Jurkat, Clone E6-1 (cell line): Measurements from ENCODE around the gene TAS1R1. TPM values are rescaled to one million over a fixed set of nuclear protein-coding genes. Genes with fewer than 3 reads are reported as not detected.
A peak's percentile ranks its signal among the peaks of the same experiment; 100 is the strongest.

Source experiments
- DNase-seq: peaks from one replicate; pipeline ENCODE4 v3.0.0-alpha.2; 2011; ENCODE audit warnings: low read depth, low spot score
- H3K4me3 ChIP-seq: 2 replicates; pipeline ENCODE4 v1.5.1; 2011; ENCODE audit warnings: mild to moderate bottlenecking, low read length, control low read depth, moderate library complexity
- polyA plus RNA-seq: library from polyadenylated mRNA; unstranded; fragments of >200 nt; gene quantifications from one replicate; pipeline ENCODE4 v1.2.1, GENCODE V29; 2012; ENCODE audit warnings: missing spikeins; ENCODE audit not compliant: insufficient read length, insufficient read depth

Gene TAS1R1
- polyA plus RNA-seq, result not detected

DNA sequence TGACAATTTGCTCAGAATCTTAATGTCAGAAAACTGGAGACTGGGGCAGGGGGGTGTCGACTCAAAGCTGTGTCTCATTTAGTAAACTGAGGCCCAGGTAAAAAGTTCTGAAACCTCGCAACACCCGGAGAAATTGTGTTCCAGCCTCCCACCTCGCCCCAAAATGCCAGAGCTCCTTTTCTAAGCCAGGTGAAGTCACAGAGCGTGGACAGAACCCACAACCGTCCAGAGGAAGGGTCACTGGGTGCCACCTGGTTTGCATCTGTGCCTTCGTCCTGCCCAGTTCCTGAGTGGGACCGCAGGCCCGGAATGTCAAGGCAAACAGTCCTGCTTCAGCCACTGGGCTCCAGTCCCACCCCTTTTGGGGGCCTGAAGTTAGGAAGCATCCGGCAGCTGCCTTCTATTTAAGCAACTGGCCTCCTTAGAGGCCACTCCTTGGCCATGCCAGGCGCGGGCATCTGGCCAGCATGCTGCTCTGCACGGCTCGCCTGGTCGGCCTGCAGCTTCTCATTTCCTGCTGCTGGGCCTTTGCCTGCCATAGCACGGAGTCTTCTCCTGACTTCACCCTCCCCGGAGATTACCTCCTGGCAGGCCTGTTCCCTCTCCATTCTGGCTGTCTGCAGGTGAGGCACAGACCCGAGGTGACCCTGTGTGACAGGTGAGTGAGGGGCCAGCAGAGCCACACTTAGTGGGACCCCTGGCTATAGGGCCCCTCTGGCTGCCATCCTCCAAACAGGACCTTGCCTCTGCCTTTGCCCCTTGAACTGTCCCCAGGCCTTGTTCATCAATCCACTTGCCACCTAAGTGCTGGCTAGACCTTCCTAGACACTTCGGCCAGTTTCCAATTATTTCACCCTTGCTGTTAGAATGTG lies at the start of gene TAS1R1:
Gene TAS1R1, plus strand, starts transcription at position 401 of the 872 bp plus-strand sequence. Its CDS starts 67 bp downstream, at position 468.
- DNase-seq, result no peak

DNA sequence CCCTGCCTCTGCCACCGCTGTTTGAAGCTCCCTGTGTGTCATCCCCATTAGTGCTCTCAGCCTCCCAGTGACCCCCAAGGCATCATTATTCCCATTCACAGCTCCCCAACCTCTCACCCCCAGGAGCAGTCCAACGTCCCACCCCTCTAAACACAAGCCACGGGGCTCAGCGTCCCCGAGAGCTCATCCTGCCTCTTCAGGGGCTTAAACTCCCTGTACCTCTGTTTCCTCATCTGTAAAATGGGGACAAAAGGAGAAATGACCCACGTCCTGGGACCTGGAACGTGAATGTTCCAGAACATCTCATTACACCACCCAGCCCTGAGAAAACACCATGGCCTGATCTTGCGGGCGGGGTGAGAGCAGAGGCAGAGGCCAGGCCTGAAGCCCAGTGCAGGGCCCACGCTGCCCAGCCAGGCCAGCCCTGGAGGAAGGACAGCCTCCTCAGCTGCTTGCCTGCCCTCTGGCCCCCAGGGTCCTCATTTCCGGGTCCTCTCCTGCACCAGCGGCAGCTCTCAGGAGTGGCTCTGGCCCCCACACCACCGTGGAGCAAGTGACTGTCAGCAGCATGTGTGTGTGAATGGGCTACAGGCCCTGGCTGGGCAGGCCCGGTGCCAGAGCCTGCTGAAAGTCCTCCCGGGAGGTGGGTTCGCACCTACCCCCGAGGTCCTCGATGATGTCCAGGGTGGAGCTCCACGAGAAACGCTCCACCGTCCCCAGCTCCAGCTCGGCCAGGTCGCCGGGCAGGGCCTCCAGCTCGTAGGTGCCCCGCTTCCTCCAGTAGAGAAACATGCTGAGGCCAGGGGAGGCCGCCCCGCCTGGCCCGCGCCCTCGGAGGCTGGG lies 49.5 kb upstream of the TAS1R1 start:
- no peak for DNase-seq
- no peak overlapping the region for H3K4me3 ChIP-seq

More for the DNA sequence above, at the start of gene TAS1R1:
- H3K4me3 ChIP-seq, result peak within 1 kb of the TSS; percentile 93

DNA sequence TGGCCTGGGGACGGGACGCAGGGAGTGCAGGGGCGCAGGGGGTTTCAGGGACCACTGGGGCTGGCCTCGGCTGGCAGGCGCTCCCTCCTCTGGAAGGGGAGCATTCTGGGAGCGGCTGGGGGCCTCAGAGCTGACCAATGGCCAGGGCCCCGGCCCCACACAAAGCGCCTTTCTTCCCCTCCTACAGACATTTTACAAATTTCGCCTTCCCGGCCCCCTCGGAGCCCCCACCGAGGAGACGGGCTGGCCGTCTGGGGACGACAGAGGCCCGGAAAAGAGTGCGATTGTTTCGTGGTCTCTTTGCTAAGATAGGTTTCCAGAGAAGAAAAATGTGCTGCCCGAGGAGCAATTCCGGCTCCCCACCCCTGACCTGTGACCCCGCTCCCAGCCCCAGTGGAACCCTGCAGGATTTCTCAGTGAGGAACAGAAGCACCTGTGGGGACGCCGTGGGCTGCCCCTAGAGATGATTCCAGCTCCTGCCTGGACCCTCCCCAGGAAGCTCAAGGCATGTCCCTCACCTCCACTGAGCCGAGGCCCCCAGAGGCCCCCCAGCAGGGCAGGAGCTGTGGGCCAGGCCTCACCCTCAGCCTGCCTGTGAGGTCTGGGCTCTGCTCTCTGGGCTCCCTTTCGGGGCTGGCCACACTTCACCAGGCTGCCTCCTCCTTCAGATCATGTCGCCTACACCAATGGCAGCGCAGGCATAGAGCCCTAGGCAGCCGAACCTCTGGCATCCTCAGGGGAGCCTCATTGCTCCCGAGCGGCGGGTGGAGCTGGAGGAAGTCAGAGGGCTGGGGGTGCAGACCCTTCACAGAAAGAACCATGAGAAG lies 48.7 kb upstream of the TAS1R1 start:
- H3K4me3 ChIP-seq, result no peak overlapping the region
- no peak for DNase-seq

DNA sequence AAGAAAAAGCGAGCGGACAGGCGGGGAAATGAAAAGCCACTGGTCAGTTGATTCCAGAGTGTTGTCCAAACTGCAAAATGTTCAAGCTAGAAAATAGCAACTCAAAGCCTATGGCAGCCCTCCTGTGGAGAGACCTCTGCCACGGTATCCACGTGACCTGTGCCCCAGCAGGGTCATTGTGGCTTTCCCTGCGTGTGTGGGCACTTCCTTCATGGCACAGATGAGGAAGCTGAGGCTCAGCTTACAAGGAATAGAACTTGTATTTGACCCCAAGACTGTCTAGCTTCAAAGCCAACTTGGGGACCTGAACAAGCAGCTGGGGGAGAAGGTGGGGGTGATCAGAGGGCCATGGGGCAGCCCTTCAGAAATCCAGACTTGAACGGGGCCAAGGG lies 48.1 kb upstream of the TAS1R1 start:
- no peak for DNase-seq
- no peak overlapping the region for H3K4me3 ChIP-seq

DNA sequence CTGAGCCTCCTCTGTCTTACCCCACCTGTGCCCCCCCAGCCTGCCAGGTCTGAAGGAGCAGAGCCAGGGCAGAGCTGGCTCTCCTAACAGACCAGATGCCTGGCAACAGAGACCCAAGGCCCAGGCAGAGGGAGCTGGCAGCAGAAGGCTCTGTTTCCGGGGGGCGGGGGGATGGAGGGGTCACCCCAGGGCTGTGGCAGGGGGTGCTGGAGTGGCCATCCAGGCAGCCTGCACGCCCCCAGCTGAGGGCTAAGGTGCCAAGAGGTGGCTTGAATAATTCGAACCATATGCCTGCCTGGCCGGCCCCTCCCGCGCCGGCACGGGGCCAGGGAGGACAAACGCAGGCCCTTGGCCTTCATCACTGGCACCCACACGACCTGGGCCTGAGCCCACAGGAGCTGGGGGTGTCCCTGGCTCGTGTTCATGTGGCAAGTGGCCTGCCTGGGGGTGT lies 47.6 kb upstream of the TAS1R1 start:
- DNase-seq, result no peak
- no peak overlapping the region for H3K4me3 ChIP-seq

DNA sequence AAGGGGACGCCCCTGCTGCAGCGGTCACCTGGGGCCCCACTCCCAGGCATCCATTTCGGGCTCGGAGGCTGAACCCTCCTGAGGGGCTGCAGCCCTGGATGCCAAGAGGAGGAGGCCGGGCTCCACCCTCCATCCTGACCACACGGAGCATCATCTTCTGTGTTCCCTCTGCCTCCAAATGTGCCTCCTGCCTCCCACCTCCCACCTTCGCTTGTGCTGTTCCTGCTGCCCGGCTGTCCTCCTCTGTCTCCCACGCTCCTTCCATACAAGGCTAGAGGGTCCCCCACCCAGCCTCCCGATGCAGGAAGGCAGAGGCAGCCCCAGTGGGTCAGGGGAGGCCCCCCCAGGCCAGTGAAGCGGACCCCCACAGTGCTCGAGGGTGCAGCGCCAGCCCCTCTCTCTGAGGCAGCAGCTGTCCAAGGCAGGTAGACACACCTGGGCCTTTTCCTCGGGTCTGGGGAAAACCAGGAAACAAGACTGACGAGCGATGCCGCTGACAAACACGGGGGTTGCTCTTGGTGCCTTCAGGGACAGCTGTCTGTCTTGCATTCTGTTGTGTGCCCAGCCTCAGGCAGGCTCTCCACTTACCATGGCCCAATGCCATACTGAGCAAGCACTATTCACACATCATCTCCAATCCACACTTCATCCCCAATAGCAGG lies 46.8 kb upstream of the TAS1R1 start:
- H3K4me3 ChIP-seq, result no peak overlapping the region
- DNase-seq, result no peak

DNA sequence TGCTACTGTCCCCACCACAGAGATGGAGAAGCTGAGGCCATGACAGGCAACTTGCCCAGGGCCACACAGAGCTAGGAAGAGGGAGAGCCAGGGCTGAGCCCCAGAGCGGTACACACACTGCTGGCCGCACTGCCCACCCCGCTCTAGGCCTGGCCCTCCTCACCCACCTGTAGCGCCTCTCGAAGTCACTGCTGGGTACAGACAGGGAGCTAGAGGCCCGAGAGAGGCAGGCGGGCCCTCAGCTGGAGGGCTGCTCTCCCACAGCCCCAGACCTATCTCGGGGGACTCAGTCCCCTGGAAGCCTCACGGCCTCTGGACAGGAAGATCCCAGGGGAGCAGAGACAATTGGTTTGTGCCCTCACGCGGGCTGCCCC lies 46.3 kb upstream of the TAS1R1 start:
- DNase-seq, result no peak

DNA sequence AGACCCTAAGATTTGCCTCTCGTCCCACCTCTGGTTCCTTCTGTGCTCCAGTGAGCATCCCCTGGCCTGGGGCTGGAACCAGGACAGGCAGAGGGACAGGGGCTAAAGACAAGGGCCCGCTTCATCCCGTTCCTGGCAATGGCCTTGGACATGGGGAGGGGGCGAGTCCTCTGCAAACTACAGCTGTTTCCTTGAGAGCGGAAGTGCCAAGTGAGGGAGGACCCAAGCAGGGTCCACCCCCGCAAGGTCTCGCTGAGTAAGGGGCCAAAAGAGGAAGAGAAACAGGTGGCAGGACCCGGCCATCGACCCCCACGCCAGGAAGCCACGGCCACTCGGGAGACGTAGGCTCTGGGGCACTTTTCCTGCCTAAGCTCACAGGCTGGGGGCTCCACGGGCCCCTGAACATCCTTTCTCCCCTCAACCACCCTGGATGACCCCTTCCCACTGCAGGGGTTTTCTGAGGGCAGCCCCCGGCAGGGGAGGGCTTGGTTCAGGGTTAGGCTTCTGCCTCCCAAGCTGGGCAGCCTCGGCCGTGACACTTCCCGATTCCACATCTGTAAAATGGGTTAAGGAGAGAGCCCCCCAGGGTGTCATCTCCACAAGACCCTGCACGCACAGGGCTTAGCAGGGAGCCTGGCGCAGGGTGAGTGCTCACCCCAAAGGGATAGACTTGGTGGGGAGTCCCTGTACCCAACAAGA lies 45.7 kb upstream of the TAS1R1 start:
- DNase-seq, result no peak
- H3K4me3 ChIP-seq, result no peak overlapping the region

More for the DNA sequence above, 46.3 kb upstream of the TAS1R1 start:
- H3K4me3 ChIP-seq, result no peak overlapping the region

DNA sequence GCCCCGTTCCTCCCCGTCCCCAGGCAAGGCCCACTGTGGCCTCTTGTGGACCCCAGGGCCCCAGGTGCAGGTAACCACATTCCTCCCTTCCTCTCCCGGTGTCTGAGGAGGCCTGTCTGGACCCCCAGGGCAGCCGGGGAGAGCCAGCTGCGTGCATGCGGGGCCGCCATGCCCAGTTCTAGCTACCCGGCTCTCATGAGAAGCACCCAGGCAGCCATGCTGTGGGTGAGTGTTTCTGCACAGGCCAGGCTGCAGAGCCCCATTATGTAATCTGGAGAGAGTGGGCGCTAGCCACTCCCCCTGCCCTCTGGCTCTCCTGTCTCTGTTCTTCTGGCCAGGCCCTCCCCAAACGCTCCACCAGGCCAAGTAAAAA lies 45.2 kb upstream of the TAS1R1 start:
- DNase-seq, result no peak
- H3K4me3 ChIP-seq, result no peak overlapping the region

DNA sequence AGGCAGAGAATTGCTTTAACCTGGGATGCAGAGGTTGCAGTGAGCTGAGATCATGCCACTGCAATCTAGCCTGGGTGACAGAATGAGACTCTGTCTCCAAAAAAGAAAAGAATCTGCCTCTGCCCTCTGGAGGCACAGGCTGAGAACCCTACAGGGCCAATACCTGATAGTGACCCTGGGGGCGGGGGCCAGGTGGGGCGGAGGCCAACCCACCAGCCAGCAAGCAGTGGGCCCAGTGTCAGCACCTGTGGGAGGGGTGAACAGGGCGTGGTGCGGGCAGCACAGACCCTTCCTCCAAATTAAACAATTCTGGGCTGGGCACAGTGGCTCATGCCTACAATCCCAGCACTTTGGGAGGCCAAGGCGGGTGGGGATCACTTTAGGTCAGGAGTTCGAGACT lies 44.6 kb upstream of the TAS1R1 start:
- DNase-seq, result no peak
- no peak overlapping the region for H3K4me3 ChIP-seq

DNA sequence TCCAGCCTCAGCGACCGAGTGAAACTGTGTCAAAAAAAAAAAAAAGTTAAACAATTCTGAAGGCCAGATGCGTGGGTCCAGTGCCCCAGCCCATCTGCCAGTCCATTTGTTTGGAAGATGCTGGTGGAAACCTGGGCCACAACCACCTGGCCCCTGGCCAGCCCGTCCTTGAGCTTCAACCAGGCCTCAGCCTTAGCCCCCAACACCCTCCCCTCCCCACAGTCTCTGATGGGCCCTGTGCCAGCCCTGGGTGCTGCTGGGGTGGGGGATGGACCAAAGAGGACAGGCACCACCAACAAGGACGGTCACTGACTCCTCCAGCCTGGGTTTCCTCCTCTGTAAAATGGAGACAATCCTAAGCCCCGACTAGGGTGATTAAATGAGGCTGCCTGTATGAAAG lies 44.1 kb upstream of the TAS1R1 start:
- DNase-seq, result no peak

DNA sequence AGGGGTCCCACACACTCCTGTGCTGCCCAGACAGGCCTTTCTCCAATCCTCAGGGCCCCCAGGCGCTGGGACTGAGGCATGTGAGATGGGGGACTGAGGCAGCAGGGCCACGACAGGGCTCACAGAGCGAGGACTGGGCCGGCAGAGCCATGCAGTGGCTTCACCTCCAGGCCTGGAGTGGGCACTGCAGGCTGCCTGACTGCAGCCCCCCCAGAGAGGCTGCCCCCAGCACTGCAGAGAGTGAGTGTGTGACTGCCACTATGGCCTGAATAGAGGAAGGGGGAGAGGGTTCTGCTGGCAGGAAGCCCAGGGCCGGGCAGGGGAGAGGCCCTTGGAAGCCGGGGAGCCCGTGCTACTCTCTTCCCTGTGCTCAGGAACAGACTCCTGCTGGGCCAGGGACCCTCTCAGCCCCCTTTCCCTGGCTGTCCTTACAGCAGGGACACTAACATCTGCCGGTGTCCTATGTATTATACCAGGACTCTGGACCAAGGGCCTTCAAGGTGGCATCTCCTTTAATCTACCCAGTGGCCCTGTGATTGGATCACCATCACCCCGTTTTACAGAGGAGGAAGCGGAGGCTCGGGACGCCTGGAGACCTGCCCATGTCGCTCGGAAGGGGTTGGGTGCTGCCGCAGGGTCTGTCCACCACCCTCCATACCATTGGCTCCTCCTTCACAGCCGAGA lies 43.4 kb upstream of the TAS1R1 start:
- DNase-seq, result no peak
- H3K4me3 ChIP-seq, result no peak overlapping the region

More for the DNA sequence above, 44.1 kb upstream of the TAS1R1 start:
- H3K4me3 ChIP-seq, result no peak overlapping the region

DNA sequence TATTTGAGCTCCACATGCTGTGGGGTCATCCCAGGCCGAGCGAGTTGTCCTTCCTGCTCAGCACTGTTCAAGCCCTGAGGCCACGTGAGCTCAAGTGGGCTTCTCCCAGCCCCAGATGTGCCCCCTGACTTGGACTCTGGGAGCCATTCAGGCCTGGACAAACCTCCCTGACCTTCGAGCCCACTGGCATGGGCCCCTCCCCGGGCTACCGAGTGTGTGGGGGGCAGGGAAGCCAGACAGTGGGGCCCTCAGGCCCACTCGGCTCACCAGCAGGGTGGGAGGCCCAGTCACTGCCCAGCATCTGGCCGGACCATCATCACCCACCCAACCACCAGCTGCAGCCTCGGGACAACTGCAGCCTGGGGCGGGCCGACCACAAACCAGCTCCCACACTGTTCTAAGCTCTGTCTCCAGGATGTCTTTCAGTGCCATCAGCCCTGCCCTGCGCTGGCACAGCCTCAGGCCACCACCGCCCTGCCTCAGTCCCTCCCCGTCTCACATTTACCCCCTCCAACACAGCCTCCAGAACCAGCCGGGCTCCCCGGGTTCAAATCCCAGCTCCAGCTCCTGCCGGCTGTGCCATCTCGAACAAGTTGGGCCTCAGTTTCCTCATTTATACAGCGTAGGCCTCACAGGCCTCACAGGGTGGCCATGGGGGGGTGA lies 42.7 kb upstream of the TAS1R1 start:
- DNase-seq, result no peak

DNA sequence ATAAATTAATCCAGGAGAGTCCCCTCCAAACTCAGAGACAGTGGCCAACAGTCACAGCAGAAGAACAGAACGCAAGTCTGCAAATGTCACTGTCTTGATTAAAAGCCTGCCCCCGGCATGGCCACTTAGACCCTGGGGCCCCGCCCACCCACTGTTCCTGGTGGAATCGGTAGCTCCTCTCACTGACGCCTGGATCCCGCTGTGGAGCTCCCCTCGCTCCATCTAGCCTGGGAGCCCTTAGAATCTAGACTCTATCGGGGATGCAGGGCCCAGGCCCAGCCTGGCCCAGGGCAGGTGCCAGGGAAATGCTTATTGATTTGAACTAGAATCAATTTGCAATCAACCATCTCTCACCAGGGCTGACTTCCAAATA lies 42.2 kb upstream of the TAS1R1 start:
- DNase-seq, result no peak
- H3K4me3 ChIP-seq, result no peak overlapping the region

More for the DNA sequence above, 42.7 kb upstream of the TAS1R1 start:
- no peak overlapping the region for H3K4me3 ChIP-seq

DNA sequence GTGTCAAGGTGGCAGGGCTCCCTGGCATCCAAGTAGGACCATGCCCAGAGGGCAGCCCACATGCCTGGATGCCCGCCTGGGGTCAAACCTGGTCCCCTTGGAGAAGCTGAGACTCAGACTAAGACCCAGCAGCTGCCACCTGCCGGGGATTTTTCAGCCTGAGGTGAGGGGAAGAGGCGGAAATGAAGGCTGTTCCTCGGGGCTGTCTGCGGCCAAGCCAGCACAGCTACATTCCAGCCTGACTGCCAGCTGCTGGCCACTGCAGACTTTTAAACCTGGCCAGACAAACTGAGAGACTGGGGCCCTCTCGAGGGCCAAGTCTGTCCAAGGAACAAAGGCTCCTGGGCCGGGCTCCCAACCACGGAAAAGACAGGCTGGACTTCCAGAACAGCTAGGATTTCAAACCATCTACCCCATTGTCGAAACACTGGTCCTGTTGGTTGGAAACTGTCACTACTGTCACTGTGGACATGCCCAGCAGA lies 41.7 kb upstream of the TAS1R1 start:
- DNase-seq, result no peak

DNA sequence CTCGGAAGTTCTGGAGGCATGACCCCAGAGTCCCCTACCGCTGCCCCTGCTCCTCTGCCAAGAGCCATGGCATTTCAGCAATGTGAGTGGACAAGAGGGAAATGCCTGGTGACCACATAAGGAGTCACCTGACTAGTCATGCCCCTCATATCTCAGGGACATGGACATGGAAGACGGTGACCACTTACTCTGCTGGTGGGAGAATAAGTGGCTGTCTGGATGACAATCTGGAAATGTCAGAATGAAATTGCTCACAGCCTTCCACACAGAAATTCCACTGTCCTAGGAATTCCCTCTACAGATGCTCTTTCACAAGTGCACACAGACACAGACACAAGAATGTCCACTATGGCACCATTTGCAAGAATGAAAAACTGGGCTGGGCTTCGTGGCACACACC lies 39.3 kb upstream of the TAS1R1 start:
- H3K4me3 ChIP-seq, result no peak overlapping the region
- DNase-seq, result no peak

More for the DNA sequence above, 41.7 kb upstream of the TAS1R1 start:
- no peak overlapping the region for H3K4me3 ChIP-seq

DNA sequence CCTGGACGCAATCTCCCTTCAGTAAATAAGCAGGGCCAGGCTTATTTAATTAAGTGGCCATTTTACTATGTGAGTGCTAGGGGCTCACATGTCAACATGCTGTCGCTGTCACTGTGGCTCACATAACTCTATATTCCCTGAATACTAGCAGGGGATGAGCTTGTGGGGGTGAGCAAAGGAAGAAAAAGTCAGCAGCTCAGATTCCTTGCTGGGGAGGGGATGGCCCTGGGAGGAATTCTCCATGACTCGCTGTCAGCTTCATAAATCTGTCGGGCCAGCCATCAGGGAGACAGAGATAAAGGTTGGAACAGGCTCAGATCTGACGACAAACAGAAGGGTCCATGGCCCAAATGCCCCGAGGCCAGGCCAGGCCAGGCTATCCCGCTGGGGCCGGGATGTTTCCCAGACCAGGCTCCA lies 37.7 kb upstream of the TAS1R1 start:
- H3K4me3 ChIP-seq, result no peak overlapping the region
- DNase-seq, result no peak
